ENCODE measurements around the gene HS6ST1.

Gene HS6ST1

DNA sequence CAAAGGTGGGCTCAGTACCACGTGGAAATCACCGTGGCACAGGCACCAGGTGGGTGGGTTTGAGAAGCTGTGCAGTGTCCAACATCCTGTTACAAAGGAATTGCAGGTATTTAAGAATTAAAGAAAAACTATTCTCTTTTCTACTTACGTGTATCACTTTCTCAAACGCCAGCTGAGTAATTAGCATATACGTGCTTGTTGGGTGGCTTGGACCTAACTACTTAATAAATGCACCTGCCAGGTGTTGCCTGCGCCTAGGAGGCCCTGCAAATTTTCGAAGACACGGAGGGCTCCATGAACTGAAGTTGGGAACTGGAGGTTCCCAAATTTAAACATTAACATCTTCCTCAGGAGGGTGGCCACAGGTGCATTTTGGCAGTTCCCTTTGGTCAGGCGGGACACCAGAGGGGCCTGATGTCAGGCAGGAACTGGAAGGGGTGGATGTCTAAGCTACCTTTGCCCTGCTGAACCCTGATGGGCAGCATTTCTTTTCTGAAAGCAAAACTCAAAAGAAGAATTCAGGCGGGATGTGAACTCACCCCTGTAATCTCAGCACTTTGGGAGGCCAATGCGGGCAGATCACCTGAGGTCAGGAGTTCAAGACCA, 84.8 kb downstream of the HS6ST1 start:
- no peak for DNase-seq

DNA sequence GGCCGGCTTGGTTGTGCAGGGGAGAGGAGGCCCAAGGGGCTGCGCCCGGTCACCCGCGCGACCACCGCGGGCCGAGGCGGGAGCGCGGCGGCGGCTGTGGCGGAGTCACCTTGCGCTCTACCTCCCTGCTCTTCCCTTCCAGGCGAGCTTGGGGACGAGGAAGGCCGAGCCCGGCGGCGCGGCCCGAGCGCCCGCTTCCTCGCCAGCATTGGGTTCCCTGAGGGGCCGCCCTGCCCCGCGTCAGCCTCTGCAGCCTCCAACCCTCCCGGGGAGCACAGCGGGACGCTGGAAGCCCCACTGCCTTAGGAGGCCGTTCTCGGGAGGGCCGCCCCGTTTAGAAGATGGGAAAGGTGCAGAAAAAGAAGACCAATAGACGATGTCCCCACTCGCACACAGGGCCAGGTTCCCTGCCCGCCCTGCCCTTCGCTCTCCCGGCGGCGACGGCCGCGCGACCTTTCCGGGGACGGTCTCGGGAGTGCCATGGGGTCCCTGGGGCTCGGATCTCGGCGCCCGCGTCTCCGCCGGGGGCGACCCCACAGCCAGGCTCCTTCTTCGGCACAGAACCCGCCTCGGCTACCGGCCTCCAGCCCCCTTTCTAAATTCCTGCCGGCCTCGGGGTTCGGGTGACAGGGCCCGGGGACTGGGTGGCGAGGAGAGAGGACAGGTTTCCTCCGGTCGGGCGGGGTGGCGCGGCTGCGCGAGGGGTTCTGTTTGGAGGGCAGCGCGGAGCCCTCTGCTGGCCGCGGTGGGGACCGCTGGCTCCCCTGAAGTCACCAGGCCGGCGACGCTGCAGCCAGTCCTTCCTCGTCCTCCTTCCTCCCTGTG, 85.5 kb downstream of the HS6ST1 start:
- DNase-seq = peak; percentile 86

DNA sequence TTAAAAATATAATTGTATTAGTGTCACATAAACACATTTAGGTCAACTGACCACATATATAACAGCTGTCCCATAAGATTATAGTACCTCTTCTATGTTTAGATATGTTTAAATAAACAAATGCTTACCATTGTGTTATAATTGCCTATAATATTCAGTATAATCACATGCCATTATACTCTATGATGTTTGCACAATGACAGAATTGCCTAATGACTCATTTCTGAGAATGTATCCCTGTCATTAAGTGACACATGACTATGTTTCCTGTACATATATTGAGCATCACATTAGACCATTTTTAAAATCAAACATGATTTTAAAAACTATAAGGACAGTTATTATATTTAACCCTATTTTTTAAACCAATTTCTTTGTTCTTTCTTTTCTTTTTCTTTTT, 89.8 kb downstream of the HS6ST1 start:
- no peak for DNase-seq

- no peak for DNase-seq
Observed at GRCh38 chr2:128227862-128228261, 90.8 kb downstream of the HS6ST1 start.

GRCh38 chr2:128219891-128220290, 98.8 kb downstream of the HS6ST1 start:
- DNase-seq = no peak

- no peak for DNase-seq
Observed at GRCh38 chr2:128217671-128218070, 101.0 kb downstream of the HS6ST1 start.

DNA sequence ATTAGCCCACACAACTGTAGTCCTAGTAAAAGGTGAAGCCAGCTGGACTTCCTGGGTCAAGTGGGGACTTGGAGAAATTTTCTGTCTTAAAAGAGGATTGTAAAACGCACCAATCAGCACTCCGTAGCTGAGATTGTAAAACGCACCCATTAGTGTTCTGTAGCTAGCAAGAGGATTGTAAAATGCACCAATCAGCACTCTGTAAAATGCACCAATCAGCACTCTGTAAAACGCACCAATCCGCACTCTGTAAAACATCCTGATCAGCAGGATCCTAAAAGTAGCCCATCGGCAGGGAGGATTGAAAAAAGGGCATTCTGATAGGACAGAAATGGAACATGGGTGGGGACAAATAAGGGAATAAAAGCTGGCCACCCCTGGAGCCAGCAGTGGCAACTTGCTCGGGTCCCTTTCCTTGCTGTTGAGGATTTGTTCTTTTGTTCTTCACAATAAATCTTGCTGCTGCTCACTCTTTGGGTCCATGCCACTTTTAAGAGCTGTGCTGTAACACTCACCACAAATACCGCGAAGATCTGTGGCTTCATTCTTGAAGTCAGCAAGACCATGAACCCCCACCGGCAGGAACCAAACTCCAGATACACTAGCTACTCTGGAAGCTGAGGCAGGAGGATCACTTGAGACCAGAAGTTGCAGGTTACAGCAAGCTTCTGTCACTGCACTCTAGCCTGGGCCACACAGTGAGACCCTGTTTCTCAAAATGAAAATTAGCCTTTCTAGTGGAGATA, 102.6 kb downstream of the HS6ST1 start:
- no peak for DNase-seq

Measured in stimulated activated CD4-positive, alpha-beta T cell treated with anti-CD3 and anti-CD28 coated beads, Interleukin-4, amount 100 ng/mL, for 24 hours (primary cell).